ENCODE data around the gene ITSN2. TPM values are rescaled to one million over a fixed set of nuclear protein-coding genes. Genes with fewer than 3 reads are reported as not detected.

ITSN2 gene
- total RNA-seq, 2 donors from 2014 or later, result 38.2 to 38.5 TPM

DNA sequence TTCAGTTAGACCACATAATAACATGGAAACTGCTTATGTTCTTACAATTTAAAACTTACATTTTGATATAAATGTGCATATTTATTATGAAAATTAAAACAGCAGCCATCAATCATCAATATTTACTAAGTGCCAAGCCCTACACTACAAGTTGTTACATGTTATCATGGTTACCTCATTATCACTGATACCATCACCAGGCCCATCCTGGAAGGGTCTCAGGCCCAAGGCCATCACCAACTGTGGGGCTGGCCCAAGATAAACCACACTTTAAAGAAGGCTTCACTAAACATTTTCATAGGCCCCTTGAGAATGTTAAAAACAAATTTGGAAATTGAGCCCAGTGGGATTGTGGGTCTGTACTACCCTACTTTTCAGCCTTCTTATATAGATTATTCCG, 6.4 kb downstream of the ITSN2 start:
- Histone ChIP-seq H3K4me3 (no peak overlapping the region), H3K27ac (no peak overlapping the region), H3K4me1 (no peaks in the 10 kb centered on the region), H3K36me3 (no peaks in the 10 kb centered on the region), H3K27me3 (no peaks in the 10 kb centered on the region), H3K9me3 (no peaks in the 10 kb centered on the region), H3K9ac (ENCODE audit: low read depth in 2 of 2, low read length in 2 of 2) (no peak overlapping the region)
- DNase-seq, result no peak
- TF ChIP-seq, protein P1, sequence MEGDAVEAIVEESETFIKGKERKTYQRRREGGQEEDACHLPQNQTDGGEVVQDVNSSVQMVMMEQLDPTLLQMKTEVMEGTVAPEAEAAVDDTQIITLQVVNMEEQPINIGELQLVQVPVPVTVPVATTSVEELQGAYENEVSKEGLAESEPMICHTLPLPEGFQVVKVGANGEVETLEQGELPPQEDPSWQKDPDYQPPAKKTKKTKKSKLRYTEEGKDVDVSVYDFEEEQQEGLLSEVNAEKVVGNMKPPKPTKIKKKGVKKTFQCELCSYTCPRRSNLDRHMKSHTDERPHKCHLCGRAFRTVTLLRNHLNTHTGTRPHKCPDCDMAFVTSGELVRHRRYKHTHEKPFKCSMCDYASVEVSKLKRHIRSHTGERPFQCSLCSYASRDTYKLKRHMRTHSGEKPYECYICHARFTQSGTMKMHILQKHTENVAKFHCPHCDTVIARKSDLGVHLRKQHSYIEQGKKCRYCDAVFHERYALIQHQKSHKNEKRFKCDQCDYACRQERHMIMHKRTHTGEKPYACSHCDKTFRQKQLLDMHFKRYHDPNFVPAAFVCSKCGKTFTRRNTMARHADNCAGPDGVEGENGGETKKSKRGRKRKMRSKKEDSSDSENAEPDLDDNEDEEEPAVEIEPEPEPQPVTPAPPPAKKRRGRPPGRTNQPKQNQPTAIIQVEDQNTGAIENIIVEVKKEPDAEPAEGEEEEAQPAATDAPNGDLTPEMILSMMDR (IDR thresholded peaks at IDR 0.05), result no peak
- intact Hi-C loops (cut with DNase I), result no loop called here

DNA sequence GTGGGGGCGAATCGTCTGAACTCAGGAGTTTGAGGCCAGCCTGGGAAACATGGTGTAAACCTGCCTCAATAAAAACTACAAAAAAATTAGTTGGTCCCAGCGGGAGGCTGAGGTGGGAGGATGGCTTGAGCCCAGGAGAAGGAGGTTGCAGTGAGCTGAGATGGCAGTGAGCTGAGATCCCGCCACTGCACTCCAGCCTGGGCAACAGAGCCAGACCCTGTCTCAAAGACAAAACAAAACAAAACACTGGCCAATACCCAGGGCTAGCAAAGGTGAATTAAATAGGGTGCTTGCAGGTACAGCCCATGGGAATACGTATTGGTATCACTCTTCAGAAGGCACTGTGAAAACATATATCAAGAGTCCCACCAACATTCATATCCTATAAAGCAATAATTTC, 7.0 kb downstream of the ITSN2 start:
- TF ChIP-seq, protein P1 (IDR thresholded peaks at IDR 0.05), result no peak
- H3K27me3 ChIP-seq, result no peaks in the 10 kb centered on the region
- H3K4me3 ChIP-seq, result no peak overlapping the region
- H3K9ac ChIP-seq (ENCODE audit: low read depth in 2 of 2, low read length in 2 of 2), result no peak overlapping the region
- no peak for DNase-seq
- H3K27ac ChIP-seq, result no peak overlapping the region
- H3K36me3 ChIP-seq, result no peaks in the 10 kb centered on the region
- intact Hi-C loops (cut with DNase I), result no loop called here
- no peaks in the 10 kb centered on the region for H3K9me3 ChIP-seq
- no peaks in the 10 kb centered on the region for H3K4me1 ChIP-seq

DNA sequence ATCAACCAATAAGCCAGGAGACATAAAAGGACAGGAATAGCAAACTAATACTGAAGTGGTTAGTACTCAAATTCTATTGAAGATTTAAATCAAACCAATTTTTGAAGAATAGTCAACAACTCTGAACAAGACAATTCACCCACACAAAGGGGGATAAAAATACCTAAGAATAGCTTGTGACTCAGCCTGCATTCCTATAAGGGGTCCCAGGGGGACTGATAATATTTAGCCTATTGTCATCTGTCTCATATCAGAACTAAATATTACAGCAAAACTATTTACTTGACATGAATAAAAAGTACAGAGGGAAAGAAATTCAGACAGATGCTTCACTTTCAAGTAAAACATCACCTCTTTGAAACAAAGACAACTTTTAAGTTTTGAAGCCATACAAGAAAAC, 7.7 kb downstream of the ITSN2 start:
- TF ChIP-seq, protein P1 (IDR thresholded peaks at IDR 0.05), result no peak
- Histone ChIP-seq H3K27ac (no peak overlapping the region), H3K9me3 (no peaks in the 10 kb centered on the region), H3K27me3 (no peaks in the 10 kb centered on the region), H3K4me3 (no peak overlapping the region), H3K4me1 (no peaks in the 10 kb centered on the region), H3K36me3 (no peaks in the 10 kb centered on the region), H3K9ac (ENCODE audit: low read depth in 2 of 2, low read length in 2 of 2) (no peak overlapping the region)
- intact Hi-C loops (cut with DNase I), result no loop called here
- DNase-seq, result no peak

DNA sequence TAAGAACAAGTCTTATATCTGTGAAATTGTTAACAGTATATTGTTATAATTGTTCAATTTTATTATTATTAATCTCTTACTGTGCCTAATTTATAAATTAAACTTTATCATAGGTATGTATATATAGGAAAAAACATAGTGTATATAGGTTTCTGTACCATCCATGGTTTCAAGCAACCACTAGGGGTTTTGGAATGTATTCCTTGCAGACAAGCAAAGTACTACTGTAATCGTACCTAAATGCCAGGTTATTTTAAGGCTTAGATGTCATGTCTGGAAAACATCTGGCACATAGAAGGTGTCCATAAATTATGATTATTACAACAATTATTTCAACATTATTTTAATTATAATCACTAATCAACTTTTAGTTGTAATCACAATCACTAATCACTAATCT, 8.4 kb downstream of the ITSN2 start:
- Histone ChIP-seq H3K4me1 (no peaks in the 10 kb centered on the region), H3K27me3 (no peaks in the 10 kb centered on the region), H3K9ac (ENCODE audit: low read depth in 2 of 2, low read length in 2 of 2) (no peak overlapping the region), H3K4me3 (no peak overlapping the region), H3K27ac (no peak overlapping the region), H3K9me3 (no peaks in the 10 kb centered on the region), H3K36me3 (no peaks in the 10 kb centered on the region)
- intact Hi-C loops (cut with DNase I), result no loop called here
- no peak for DNase-seq
- TF ChIP-seq, protein P1 (IDR thresholded peaks at IDR 0.05), result no peak

DNA sequence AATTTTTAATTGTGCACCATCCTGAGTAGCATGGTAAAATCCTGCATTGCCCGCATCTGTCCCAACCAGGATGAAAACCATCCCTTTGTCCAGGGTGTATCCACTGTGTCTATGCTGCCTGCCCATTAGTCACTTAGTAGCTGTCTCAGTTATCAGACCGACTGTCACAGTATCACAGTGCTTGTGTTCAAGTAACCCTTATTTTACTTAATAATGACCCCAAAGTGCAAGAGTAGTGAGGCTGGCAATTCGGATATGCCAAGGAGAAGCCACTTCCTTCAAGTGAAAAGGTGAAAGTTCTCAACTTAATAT, 8.8 kb downstream of the ITSN2 start:
- Histone ChIP-seq H3K27me3 (no peaks in the 10 kb centered on the region), H3K4me1 (no peaks in the 10 kb centered on the region), H3K9me3 (no peaks in the 10 kb centered on the region), H3K9ac (ENCODE audit: low read depth in 2 of 2, low read length in 2 of 2) (no peak overlapping the region), H3K27ac (no peak overlapping the region), H3K36me3 (no peaks in the 10 kb centered on the region), H3K4me3 (no peak overlapping the region)
- TF ChIP-seq, protein P1 (IDR thresholded peaks at IDR 0.05), result no peak
- intact Hi-C loops (cut with DNase I), result no loop called here
- no peak for DNase-seq

Data from colonic mucosa (tissue), 4 donors.